ENCODE results near the gene MECP2. TPM values are rescaled to one million over a fixed set of nuclear protein-coding genes. Genes with fewer than 3 reads are reported as not detected.

The MECP2 gene
- total RNA-seq, 4 donors from 2014 or later, result 22.1 to 53.1 (median 37.8) TPM

- Histone ChIP-seq H3K27ac (no peak overlapping the region), H3K9me3 (no peaks in the 10 kb centered on the region), H3K36me3 (no peaks in the 10 kb centered on the region), H3K27me3 (no peaks in the 10 kb centered on the region), H3K4me1 (peaks cover 0 to 16% (median 9%) of the 10 kb centered on the region in 4 donors), H3K4me3 (no peak overlapping the region)
- no peak for DNase-seq
- in situ Hi-C loops (cut with MboI; ENCODE audit: low pct_ligation_motif_present in 1 of 4, low pct_unique_long_range_greater_than_20kb in 1 of 4, low sequenced_read_pairs in 3 of 4), result no loop called here
- no peak for TF ChIP-seq EP300 (IDR thresholded peaks at IDR 0.05; ENCODE audit: low read depth)
- TF ChIP-seq POLR2AphosphoS5 (IDR thresholded peaks at IDR 0.05), result no peak
- intact Hi-C loops (cut with DNase I; ENCODE audit: low total_unique reads), result loop anchor here (5.0 kb wide), 1 partner anchor 38 kb away; no protein-coding TSS in a partner anchor
- 84% methylated on average over 24 of the region's 24 CpGs; no CpG with 5 or more reads in 1 of the 2 donors for WGBS, 2 donors (ENCODE audit: low coverage in 1 of 2)
These were observed 82.8 kb downstream of the MECP2 start for GRCh38 chrX:154014429-154015380.

- TF ChIP-seq CTCF (IDR thresholded peaks at IDR 0.05), result peak; percentile 76 to 93 (median 84)
- no peak for TF ChIP-seq POLR2A (IDR thresholded peaks at IDR 0.05)
- no peak for TF ChIP-seq POLR2AphosphoS5 (IDR thresholded peaks at IDR 0.05)
- intact Hi-C loops (cut with DNase I; ENCODE audit: low total_unique reads), result loop anchor here (5.0 kb wide), 1 partner anchor 39 kb away; no protein-coding TSS in a partner anchor
- Histone ChIP-seq H3K4me3 (no peak overlapping the region), H3K4me1 (peaks cover 0 to 14% (median 8%) of the 10 kb centered on the region in 4 donors), H3K27ac (peak overlapping the region in 1 of 4 donors; percentile 20), H3K9me3 (no peaks in the 10 kb centered on the region), H3K36me3 (no peaks in the 10 kb centered on the region), H3K27me3 (no peaks in the 10 kb centered on the region)
- no peak for DNase-seq
- in situ Hi-C loops (cut with MboI; ENCODE audit: low pct_ligation_motif_present in 1 of 4, low pct_unique_long_range_greater_than_20kb in 1 of 4, low sequenced_read_pairs in 3 of 4), result no loop called here
- WGBS, 2 donors (ENCODE audit: low coverage in 1 of 2), result 38% methylated on average over 14 of the region's 20 CpGs; no CpG with 5 or more reads in 1 of the 2 donors
These were observed 83.7 kb downstream of the MECP2 start for GRCh38 chrX:154013614-154014360.

GRCh38 chrX:154013001-154013421 is 84.5 kb downstream of the MECP2 start:
- peaks cover 0 to 6% (median 3%) of the 10 kb centered on the region in 4 donors for H3K4me1 ChIP-seq
- H3K27ac ChIP-seq, result peak overlapping the region in 1 of 4 donors; percentile 45
- 80% methylated on average over 14 of the region's 17 CpGs; no CpG with 5 or more reads in 1 of the 2 donors for WGBS, 2 donors (ENCODE audit: low coverage in 1 of 2)
- H3K27me3 ChIP-seq, result no peaks in the 10 kb centered on the region
- TF ChIP-seq EP300 (IDR thresholded peaks at IDR 0.05; ENCODE audit: low read depth) (no peak), CTCF (IDR thresholded peaks at IDR 0.05) (no peak), POLR2AphosphoS5 (IDR thresholded peaks at IDR 0.05) (no peak), POLR2A (IDR thresholded peaks at IDR 0.05) (no peak)
- in situ Hi-C loops (cut with MboI; ENCODE audit: low pct_ligation_motif_present in 1 of 4, low pct_unique_long_range_greater_than_20kb in 1 of 4, low sequenced_read_pairs in 3 of 4), result no loop called here
- intact Hi-C loops (cut with DNase I; ENCODE audit: low total_unique reads), result loop anchor here (5.0 kb wide), 1 partner anchor 39 kb away; no protein-coding TSS in a partner anchor
- H3K9me3 ChIP-seq, result no peaks in the 10 kb centered on the region
- H3K36me3 ChIP-seq, result no peaks in the 10 kb centered on the region
- H3K4me3 ChIP-seq, result no peak overlapping the region
- DNase-seq, result no peak

- intact Hi-C loops (cut with DNase I; ENCODE audit: low total_unique reads) (loop anchor here (5.0 kb wide), 1 partner anchor 40 kb away; no protein-coding TSS in a partner anchor), in situ Hi-C loops (cut with MboI; ENCODE audit: low pct_ligation_motif_present in 1 of 4, low pct_unique_long_range_greater_than_20kb in 1 of 4, low sequenced_read_pairs in 3 of 4) (no loop called here)
- H3K27me3 ChIP-seq, result no peaks in the 10 kb centered on the region
- H3K27ac ChIP-seq, result peak overlapping the region in 1 of 4 donors; percentile 45
- H3K36me3 ChIP-seq, result no peaks in the 10 kb centered on the region
- peaks cover 0 to 4% (median 2%) of the 10 kb centered on the region in 4 donors for H3K4me1 ChIP-seq
- H3K4me3 ChIP-seq, result no peak overlapping the region
- 86% methylated on average over 17 of the region's 17 CpGs; no CpG with 5 or more reads in 1 of the 2 donors for WGBS, 2 donors (ENCODE audit: low coverage in 1 of 2)
- TF ChIP-seq EP300 (IDR thresholded peaks at IDR 0.05; ENCODE audit: low read depth) (no peak), POLR2AphosphoS5 (IDR thresholded peaks at IDR 0.05) (no peak), POLR2A (IDR thresholded peaks at IDR 0.05) (no peak), CTCF (IDR thresholded peaks at IDR 0.05) (no peak)
- H3K9me3 ChIP-seq, result no peaks in the 10 kb centered on the region
- no peak for DNase-seq
These were observed 85.1 kb downstream of the MECP2 start for GRCh38 chrX:154012336-154012991.
